Fibroblast of pulmonary artery (primary cell): Measurements from ENCODE around the gene C1GALT1C1L.
"Not testable (repeated sequence)": the region's sequence is repeated elsewhere in the genome, so short reads cannot be mapped to it uniquely, and the experiment has no call there.

Source experiments
- DNase-seq: peaks from one replicate; pipeline ENCODE4 v3.0.0-alpha.2; 2010; ENCODE audit warnings: low read depth
- H3K4me3 ChIP-seq: replicated peaks from 2 replicates; pipeline ENCODE4 v1.5.1; 2011; ENCODE audit warnings: low read depth, mild to moderate bottlenecking, control low read depth, low read length, moderate library complexity
- TF ChIP-seq, protein P1 (sequence below): IDR thresholded peaks from 2 replicates; pipeline ENCODE4 v1.5.1; 2011; ENCODE audit warnings: mild to moderate bottlenecking, control low read depth, low read length, inconsistent platforms; ENCODE audit errors: missing control alignments

The C1GALT1C1L gene

DNA sequence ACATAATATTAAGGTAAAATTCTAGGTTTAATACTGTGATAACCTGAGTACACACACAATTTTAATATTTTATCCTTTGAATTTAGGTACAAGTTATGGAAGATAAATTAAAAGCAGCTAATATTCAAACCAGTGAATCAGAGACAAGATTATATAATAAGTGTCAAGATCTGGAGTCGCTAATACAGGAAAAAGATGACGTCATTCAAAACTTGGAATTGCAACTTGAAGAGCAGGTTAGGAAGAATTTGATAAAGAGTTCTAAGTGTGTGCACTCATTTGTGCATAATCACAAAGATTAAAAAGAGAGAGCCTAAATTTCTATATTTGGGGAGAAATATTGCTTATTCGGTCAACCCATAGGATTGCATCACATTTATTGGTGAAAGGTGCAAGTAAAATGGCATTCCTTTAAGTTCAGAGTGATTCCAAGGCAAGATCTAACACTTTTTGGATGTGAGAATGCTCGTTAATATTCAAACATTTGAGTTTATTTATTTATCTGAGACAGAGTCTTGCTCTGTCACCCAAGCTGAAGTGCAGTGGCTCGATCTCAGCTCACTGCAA lies 16.3 kb upstream of the C1GALT1C1L start:
- H3K4me3 ChIP-seq: no peak overlapping the region
- no peak for DNase-seq
- TF ChIP-seq, protein P1, sequence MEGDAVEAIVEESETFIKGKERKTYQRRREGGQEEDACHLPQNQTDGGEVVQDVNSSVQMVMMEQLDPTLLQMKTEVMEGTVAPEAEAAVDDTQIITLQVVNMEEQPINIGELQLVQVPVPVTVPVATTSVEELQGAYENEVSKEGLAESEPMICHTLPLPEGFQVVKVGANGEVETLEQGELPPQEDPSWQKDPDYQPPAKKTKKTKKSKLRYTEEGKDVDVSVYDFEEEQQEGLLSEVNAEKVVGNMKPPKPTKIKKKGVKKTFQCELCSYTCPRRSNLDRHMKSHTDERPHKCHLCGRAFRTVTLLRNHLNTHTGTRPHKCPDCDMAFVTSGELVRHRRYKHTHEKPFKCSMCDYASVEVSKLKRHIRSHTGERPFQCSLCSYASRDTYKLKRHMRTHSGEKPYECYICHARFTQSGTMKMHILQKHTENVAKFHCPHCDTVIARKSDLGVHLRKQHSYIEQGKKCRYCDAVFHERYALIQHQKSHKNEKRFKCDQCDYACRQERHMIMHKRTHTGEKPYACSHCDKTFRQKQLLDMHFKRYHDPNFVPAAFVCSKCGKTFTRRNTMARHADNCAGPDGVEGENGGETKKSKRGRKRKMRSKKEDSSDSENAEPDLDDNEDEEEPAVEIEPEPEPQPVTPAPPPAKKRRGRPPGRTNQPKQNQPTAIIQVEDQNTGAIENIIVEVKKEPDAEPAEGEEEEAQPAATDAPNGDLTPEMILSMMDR: no peak

DNA sequence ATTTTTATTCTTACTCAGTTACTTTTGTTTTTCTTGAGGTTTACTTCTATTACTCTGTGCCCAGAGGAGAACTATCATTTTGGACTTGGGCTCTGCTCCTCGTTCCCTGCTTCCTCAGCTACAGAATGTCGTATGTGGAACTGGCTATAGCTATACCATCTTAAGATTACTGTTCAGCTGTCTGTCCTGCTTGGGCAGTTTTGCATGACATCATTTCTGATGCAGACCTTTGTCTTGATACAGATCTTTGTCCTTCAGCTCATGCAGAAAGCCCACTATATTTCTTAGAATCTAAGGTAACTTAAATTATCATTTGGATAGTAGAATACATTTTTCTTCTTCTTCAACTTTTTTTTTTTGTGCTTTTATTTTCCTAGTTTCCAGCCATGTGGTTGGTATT lies 13.8 kb upstream of the C1GALT1C1L start:
- TF ChIP-seq, protein P1: no peak
- DNase-seq: no peak
- H3K4me3 ChIP-seq: no peak overlapping the region

DNA sequence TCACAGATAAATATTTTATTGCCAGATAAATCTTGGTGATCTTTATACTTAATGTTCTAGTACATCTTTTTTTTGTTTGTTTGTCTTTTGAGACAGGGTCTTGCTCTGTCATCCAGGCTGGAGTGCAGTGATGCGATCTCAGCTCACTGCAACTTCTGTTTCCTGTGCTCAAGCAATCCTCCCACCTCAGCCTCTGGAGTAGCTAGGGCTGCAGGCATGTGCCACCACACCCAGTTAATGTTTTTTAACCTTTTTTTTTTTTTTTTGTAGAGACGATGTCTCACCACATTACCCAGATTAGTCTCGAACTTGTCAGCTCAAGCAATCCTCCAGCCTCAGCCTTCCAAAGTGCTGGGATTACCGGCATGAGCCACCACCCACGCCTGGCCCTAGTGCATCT lies 9.1 kb upstream of the C1GALT1C1L start:
- no peak for DNase-seq
- H3K4me3 ChIP-seq: no peak overlapping the region
- TF ChIP-seq, protein P1: no peak

DNA sequence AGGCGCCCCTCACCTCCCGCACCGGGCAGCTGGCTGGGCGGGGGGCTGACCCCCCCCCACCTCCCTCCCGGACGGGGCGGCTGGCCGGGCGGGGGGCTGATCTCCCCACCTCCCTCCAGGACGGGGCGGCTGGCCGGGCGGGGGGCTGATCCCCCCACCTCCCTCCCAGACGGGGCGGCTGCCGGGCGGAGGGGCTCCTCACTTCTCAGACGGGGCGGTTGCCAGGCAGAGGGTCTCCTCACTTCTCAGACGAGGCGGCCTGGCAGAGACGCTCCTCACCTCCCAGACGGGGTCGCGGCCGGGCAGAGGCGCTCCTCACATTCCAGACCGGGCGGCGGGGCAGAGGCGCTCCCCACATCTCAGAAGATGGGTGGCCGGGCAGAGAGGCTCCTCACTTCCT lies 1.6 kb upstream of the C1GALT1C1L start:
- not testable (repeated sequence) for DNase-seq, H3K4me3 ChIP-seq

DNA sequence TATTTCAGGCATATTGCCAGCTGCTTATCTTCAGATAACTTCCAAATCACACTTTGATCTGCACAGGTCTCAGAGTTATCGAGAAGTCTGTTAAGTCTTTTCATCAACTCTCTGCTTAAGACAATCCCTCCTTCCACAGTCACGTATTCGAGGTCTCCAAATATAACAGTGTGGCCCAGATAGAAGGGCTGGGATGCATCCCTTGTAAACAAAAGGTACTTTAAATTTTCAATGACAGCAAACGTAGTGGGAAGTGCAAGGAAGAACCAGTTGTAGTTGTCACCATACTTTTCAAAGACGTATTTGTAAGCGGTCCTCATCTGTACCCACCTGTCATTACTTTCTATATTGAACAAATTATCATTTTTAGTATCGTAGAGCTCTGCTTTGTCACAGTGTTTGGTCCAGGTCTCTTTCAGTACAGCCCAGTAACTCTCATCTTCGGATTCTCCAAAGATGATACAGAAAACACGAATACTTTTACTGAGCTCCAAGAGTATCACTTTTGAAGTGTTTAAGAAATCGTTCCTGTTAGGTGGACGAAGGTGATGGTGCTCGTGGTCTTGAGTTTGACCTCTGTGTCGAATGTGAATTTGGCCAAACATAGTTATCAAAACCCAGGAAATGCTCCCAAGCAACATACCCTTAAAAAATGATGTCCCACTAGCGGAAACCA lies 445 bp downstream of the C1GALT1C1L start:
- no peak for DNase-seq
- TF ChIP-seq, protein P1: no peak
- peak overlapping the region; percentile 52 for H3K4me3 ChIP-seq

DNA sequence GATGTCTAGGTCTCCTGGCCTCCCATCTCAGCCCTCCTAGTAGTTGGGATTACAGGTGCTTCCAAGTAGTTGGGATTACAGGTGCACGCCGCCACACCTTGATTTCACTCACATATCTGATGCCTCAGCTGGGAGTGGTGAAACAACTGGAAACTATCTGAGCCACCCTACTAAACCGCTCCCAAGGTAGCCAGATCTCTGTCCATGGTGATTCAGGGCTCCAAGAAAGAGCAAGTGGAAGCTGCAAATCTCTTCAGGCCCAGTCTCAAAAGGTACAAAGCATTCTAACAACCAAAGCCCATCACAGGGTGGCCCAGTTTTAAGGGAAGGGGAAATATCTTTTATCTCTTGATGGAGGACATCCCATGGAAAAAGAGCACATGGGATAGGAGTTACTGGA lies 19.0 kb downstream of the C1GALT1C1L start:
- DNase-seq: no peak
- no peak overlapping the region for H3K4me3 ChIP-seq
- TF ChIP-seq, protein P1: no peak

DNA sequence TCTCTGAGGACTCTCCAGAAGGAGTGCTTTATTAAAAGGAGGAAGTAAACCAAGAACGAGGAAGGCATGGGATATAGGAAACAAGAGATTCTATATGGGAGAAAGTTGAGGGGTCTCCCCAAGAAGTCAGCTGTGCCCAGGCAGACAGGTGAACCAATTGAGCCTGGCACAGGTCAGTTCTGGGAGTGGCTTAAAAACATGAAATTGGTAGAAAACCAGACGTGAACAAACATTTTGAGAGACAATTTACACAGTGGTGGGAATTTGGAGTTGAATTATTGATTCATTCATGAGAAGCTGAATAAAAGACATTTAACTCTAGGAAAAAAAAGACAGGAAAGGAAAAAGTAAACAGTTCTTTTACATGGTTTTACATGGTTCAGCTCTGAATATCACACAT lies 22.7 kb downstream of the C1GALT1C1L start:
- no peak for DNase-seq
- TF ChIP-seq, protein P1: no peak
- H3K4me3 ChIP-seq: no peak overlapping the region
